Liver (tissue), 9 donors: ENCODE measurements around the gene TAF1C. TPM values are rescaled to one million over a fixed set of nuclear protein-coding genes. Genes with fewer than 3 reads are reported as not detected.

Experiments used
- DNase-seq: peaks from one replicate; pipeline ENCODE4 v3.0.0-alpha.2; 2017; ENCODE audit warnings: low spot score
- H3K27ac ChIP-seq, 2 donors: one replicate each; pipeline ENCODE4 v1.7.0; 2013; ENCODE audit warnings: inconsistent platforms in 2 of 2, low read length in 2 of 2, control low read depth in 1 of 2, low read depth in 1 of 2, mild to moderate bottlenecking in 1 of 2
- H3K27me3 ChIP-seq, 4 donors: one replicate each; pipeline versions ENCODE4 v1.6.1 to v1.7.0; 2013; ENCODE audit warnings: low read length in 3 of 4, inconsistent platforms in 1 of 4, mild to moderate bottlenecking in 1 of 4, moderate library complexity in 1 of 4; ENCODE audit not compliant: control insufficient read depth in 4 of 4, insufficient read depth in 4 of 4
- H3K36me3 ChIP-seq, 4 donors: one replicate each; pipeline versions ENCODE4 v1.6.1 to v1.7.0; 2013; ENCODE audit warnings: low read length in 3 of 4, mild to moderate bottlenecking in 3 of 4, low read depth in 1 of 4, moderate library complexity in 1 of 4; ENCODE audit not compliant: control insufficient read depth in 4 of 4, insufficient read depth in 3 of 4
- H3K4me1 ChIP-seq, 4 donors: one replicate each; pipeline versions ENCODE4 v1.6.1 to v1.7.0; 2013; ENCODE audit warnings: low read length in 3 of 4, mild to moderate bottlenecking in 3 of 4, moderate library complexity in 1 of 4; ENCODE audit not compliant: control insufficient read depth in 4 of 4, insufficient read depth in 4 of 4
- H3K4me3 ChIP-seq, 3 donors: one replicate each; pipeline versions ENCODE4 v1.6.1 to v1.7.0; 2013; ENCODE audit warnings: low read length in 3 of 3, control low read depth in 1 of 3, low read depth in 1 of 3, mild to moderate bottlenecking in 1 of 3
- H3K9ac ChIP-seq, 2 donors: one replicate each; pipeline ENCODE4 v1.7.0; 2013; ENCODE audit warnings: low read length in 2 of 2, mild to moderate bottlenecking in 2 of 2, moderate library complexity in 2 of 2, control low read depth in 1 of 2, low read depth in 1 of 2
- H3K9me3 ChIP-seq, 4 donors: one replicate each; pipeline versions ENCODE4 v1.6.1 to v1.7.0; 2013; ENCODE audit warnings: low read length in 3 of 4; ENCODE audit not compliant: control insufficient read depth in 4 of 4
- EGR1 ChIP-seq, 2 donors: IDR thresholded peaks; 2 replicates each; pipeline ENCODE4 v1.6.1; 2016 to 2018; ENCODE audit warnings: antibody characterized with exemption in 2 of 2, low read depth in 2 of 2
- FOXA1 ChIP-seq: IDR thresholded peaks from 2 replicates; pipeline ENCODE4 v1.6.1; 2016; ENCODE audit warnings: antibody characterized with exemption
- FOXA2 ChIP-seq: IDR thresholded peaks from 2 replicates; pipeline ENCODE4 v1.6.1; 2016; ENCODE audit warnings: antibody characterized with exemption
- GABPA ChIP-seq, 2 donors: IDR thresholded peaks in 1 of 2; conservative IDR thresholded peaks in 1 of 2; 2 replicates each; pipeline ENCODE4 v1.6.1; 2016; ENCODE audit warnings: antibody characterized with exemption in 2 of 2, mild to moderate bottlenecking in 1 of 2, moderate library complexity in 1 of 2
- HNF4A ChIP-seq, 2 donors: conservative IDR thresholded peaks; 2 replicates each; pipeline ENCODE4 v1.6.1; 2016; ENCODE audit warnings: antibody characterized with exemption in 2 of 2, mild to moderate bottlenecking in 2 of 2
- HNF4G ChIP-seq: IDR thresholded peaks from 2 replicates; pipeline ENCODE4 v1.6.1; 2016; ENCODE audit warnings: antibody characterized with exemption
- JUND ChIP-seq, 2 donors: IDR thresholded peaks; 2 replicates each; pipeline ENCODE4 v1.6.1; 2016; ENCODE audit warnings: antibody characterized with exemption in 2 of 2
- NR2F2 ChIP-seq: IDR thresholded peaks from 2 replicates; pipeline ENCODE4 v1.6.1; 2016; ENCODE audit warnings: antibody characterized with exemption
- RAD21 ChIP-seq, 2 donors: IDR thresholded peaks; 2 replicates each; pipeline ENCODE4 v1.6.1; 2016; ENCODE audit warnings: antibody characterized with exemption in 2 of 2, mild to moderate bottlenecking in 2 of 2
- RXRA ChIP-seq, 2 donors: IDR thresholded peaks; 2 replicates each; pipeline ENCODE4 v1.6.1; 2017 to 2018; ENCODE audit warnings: antibody characterized with exemption in 2 of 2, mild to moderate bottlenecking in 1 of 2
- SP1 ChIP-seq: IDR thresholded peaks from 2 replicates; pipeline ENCODE4 v1.6.1; 2018; ENCODE audit warnings: antibody characterized with exemption, mild to moderate bottlenecking
- TAF1 ChIP-seq: conservative IDR thresholded peaks from 2 replicates; pipeline ENCODE4 v1.6.1; 2016; ENCODE audit warnings: antibody characterized with exemption, mild to moderate bottlenecking
- YY1 ChIP-seq: IDR thresholded peaks from 2 replicates; pipeline ENCODE4 v1.6.1; 2016; ENCODE audit warnings: antibody characterized with exemption, mild to moderate bottlenecking
- WGBS: extraction: QIAGEN DNeasy Blood & Tissue Kit; methylation state at CpG from one replicate; pipeline ENCODE4 v1.1.7; 2013; 5-methylcytosine and 5-hydroxymethylcytosine counted together
- polyA plus RNA-seq, 2 donors: library from polyadenylated mRNA; stranded (reverse) in 1 of 2; unstranded in 1 of 2; fragments of 200-250 nt in 1 of 2; fragments of >200 nt in 1 of 2; fragmentation: Nextera tagmentation in 1 of 2; extraction: Ambion mirVana in 1 of 2; gene quantifications; one replicate each; pipeline versions ENCODE4 v1.2.1 to v1.2.3, GENCODE V29; 2013 to 2015
- total RNA-seq, 2 donors: library from RNA; depleted of rRNA; stranded (reverse); fragments of >200 nt; gene quantifications; one replicate each; pipeline ENCODE4 v1.2.3, GENCODE V29; 2014
- TF ChIP-seq, protein P1 (sequence below): IDR thresholded peaks from 2 replicates; pipeline ENCODE4 v1.6.1; 2016; ENCODE audit warnings: antibody characterized with exemption
- TF ChIP-seq, protein P2 (sequence below): IDR thresholded peaks from 2 replicates; pipeline ENCODE4 v1.6.1; 2016; ENCODE audit warnings: antibody characterized with exemption, mild to moderate bottlenecking
- TF ChIP-seq, protein P3 (sequence below): IDR thresholded peaks from 2 replicates; pipeline ENCODE4 v1.6.1; 2016; ENCODE audit warnings: antibody characterized with exemption
- TF ChIP-seq, protein P4 (sequence below): IDR thresholded peaks from 2 replicates; pipeline ENCODE4 v1.6.1; 2016; ENCODE audit warnings: antibody characterized with exemption
- TF ChIP-seq, protein P5 (sequence below): fragments of 150-350 bp; IDR thresholded peaks from 2 replicates; pipeline ENCODE4 v1.5.1; 2017; ENCODE audit warnings: improper control_type of control experiment, low read depth, low read length; ENCODE audit not compliant: missing input control
- donor health status: healthy.
- donor health status: healthy.
- donor health status: healthy.
- donor health status: healthy.
- donor health status: healthy.

TAF1C gene
- total and polyA plus RNA-seq, 4 donors: 10.2 to 34.5 (median 11.3) TPM

DNA sequence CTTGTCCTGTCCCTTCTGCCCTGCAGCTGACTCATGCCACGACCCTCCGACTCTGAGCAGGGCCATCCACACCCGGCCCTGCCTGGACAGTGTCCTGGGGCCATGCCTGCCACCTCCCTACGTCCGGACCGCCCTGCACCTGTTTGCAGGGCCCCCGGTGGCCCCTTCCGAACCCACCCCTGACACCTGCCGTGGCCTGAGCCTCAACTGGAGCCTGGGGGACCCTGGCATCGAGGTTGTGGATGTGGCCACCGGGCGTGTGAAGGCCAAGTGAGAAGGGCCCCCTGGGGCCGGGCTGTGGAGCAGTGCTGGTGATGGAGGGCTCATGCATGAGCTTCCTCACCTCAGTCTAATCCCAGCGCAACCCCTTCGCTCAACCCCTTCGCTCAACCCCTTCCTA lies 9.2 kb upstream of the TAF1C start:
- no peak for DNase-seq
- no peak overlapping the region for H3K9ac ChIP-seq
- no peak overlapping the region for H3K27ac ChIP-seq
- WGBS: 88% methylated on average over 16 of the region's 16 CpGs
- H3K36me3 ChIP-seq: no peaks in the 10 kb centered on the region
- no peaks in the 10 kb centered on the region for H3K4me1 ChIP-seq
- TF ChIP-seq FOXA2 (no peak), GABPA (IDR thresholded peaks at IDR 0.05 in 1 of 2, conservative IDR thresholded peaks at IDR 0.05 in 1 of 2) (no peak), RXRA (IDR thresholded peaks at IDR 0.05) (no peak), JUND (IDR thresholded peaks at IDR 0.05) (no peak), HNF4G (no peak), FOXA1 (no peak)
- TF ChIP-seq, protein P1, sequence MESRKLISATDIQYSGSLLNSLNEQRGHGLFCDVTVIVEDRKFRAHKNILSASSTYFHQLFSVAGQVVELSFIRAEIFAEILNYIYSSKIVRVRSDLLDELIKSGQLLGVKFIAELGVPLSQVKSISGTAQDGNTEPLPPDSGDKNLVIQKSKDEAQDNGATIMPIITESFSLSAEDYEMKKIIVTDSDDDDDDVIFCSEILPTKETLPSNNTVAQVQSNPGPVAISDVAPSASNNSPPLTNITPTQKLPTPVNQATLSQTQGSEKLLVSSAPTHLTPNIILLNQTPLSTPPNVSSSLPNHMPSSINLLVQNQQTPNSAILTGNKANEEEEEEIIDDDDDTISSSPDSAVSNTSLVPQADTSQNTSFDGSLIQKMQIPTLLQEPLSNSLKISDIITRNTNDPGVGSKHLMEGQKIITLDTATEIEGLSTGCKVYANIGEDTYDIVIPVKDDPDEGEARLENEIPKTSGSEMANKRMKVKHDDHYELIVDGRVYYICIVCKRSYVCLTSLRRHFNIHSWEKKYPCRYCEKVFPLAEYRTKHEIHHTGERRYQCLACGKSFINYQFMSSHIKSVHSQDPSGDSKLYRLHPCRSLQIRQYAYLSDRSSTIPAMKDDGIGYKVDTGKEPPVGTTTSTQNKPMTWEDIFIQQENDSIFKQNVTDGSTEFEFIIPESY: no peak
- TF ChIP-seq, protein P2, sequence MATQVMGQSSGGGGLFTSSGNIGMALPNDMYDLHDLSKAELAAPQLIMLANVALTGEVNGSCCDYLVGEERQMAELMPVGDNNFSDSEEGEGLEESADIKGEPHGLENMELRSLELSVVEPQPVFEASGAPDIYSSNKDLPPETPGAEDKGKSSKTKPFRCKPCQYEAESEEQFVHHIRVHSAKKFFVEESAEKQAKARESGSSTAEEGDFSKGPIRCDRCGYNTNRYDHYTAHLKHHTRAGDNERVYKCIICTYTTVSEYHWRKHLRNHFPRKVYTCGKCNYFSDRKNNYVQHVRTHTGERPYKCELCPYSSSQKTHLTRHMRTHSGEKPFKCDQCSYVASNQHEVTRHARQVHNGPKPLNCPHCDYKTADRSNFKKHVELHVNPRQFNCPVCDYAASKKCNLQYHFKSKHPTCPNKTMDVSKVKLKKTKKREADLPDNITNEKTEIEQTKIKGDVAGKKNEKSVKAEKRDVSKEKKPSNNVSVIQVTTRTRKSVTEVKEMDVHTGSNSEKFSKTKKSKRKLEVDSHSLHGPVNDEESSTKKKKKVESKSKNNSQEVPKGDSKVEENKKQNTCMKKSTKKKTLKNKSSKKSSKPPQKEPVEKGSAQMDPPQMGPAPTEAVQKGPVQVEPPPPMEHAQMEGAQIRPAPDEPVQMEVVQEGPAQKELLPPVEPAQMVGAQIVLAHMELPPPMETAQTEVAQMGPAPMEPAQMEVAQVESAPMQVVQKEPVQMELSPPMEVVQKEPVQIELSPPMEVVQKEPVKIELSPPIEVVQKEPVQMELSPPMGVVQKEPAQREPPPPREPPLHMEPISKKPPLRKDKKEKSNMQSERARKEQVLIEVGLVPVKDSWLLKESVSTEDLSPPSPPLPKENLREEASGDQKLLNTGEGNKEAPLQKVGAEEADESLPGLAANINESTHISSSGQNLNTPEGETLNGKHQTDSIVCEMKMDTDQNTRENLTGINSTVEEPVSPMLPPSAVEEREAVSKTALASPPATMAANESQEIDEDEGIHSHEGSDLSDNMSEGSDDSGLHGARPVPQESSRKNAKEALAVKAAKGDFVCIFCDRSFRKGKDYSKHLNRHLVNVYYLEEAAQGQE: no peak
- H3K9me3 ChIP-seq: no peaks in the 10 kb centered on the region
- no peaks in the 10 kb centered on the region for H3K27me3 ChIP-seq
- no peak overlapping the region for H3K4me3 ChIP-seq

DNA sequence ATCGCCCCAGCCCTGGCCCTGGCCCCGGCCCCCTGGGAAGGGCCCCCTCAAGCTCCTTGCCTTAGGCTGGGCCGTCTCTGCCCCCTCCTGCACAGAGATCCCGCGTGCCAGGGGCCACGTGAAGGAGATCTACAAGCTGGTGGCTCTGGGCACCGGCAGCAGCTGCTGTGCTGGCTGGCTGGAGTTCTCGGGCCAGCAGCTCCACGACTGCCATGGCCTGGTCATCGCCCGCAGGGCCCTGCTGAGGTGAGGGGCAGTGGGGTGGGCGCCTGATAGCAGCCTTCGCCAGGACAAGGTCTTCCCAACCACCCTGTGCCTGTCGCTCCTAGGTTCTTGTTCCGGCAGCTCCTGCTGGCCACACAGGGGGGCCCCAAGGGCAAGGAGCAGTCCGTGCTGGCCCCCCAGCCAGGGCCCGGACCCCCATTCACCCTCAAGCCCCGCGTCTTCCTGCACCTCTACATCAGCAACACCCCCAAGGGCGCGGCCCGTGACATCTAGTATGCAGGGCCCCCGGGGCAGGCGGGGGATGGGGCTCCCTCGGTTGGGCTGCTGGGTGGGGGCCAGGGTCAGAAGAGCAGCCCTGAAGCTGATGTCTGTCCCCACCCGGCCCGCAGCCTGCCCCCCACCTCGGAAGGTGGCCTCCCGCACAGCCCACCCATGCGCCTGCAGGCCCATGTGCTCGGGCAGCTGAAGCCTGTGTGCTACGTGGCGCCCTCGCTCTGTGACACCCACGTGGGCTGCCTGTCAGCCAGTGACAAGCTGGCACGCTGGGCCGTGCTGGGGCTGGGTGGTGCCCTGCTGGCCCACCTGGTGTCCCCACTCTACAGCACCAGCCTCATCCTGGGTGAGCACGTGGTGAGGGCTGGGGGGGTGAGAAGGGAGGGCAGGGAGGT lies 8.6 kb upstream of the TAF1C start:
- Histone ChIP-seq H3K9ac (no peak overlapping the region), H3K27ac (no peak overlapping the region), H3K36me3 (no peaks in the 10 kb centered on the region), H3K27me3 (no peaks in the 10 kb centered on the region), H3K4me1 (no peaks in the 10 kb centered on the region), H3K4me3 (no peak overlapping the region), H3K9me3 (no peaks in the 10 kb centered on the region)
- 87% methylated on average over 38 of the region's 38 CpGs for WGBS
- no peak for DNase-seq
- TF ChIP-seq YY1 (no peak), FOXA2 (no peak), HNF4G (no peak), RAD21 (IDR thresholded peaks at IDR 0.05) (no peak), TAF1 (no peak), EGR1 (IDR thresholded peaks at IDR 0.05; ENCODE audit: low read depth in 2 of 2) (no peak), HNF4A (conservative IDR thresholded peaks at IDR 0.05) (no peak), SP1 (no peak), RXRA (IDR thresholded peaks at IDR 0.05) (no peak), GABPA (IDR thresholded peaks at IDR 0.05 in 1 of 2, conservative IDR thresholded peaks at IDR 0.05 in 1 of 2) (no peak), NR2F2 (no peak)
- TF ChIP-seq, protein P3, sequence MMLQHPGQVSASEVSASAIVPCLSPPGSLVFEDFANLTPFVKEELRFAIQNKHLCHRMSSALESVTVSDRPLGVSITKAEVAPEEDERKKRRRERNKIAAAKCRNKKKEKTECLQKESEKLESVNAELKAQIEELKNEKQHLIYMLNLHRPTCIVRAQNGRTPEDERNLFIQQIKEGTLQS: no peak
- TF ChIP-seq, protein P4, sequence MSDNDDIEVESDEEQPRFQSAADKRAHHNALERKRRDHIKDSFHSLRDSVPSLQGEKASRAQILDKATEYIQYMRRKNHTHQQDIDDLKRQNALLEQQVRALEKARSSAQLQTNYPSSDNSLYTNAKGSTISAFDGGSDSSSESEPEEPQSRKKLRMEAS: no peak
- TF ChIP-seq, protein P2: no peak
- TF ChIP-seq, protein P5, sequence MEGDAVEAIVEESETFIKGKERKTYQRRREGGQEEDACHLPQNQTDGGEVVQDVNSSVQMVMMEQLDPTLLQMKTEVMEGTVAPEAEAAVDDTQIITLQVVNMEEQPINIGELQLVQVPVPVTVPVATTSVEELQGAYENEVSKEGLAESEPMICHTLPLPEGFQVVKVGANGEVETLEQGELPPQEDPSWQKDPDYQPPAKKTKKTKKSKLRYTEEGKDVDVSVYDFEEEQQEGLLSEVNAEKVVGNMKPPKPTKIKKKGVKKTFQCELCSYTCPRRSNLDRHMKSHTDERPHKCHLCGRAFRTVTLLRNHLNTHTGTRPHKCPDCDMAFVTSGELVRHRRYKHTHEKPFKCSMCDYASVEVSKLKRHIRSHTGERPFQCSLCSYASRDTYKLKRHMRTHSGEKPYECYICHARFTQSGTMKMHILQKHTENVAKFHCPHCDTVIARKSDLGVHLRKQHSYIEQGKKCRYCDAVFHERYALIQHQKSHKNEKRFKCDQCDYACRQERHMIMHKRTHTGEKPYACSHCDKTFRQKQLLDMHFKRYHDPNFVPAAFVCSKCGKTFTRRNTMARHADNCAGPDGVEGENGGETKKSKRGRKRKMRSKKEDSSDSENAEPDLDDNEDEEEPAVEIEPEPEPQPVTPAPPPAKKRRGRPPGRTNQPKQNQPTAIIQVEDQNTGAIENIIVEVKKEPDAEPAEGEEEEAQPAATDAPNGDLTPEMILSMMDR: no peak
